ENCODE data around the gene PODXL. TPM values are rescaled to one million over a fixed set of nuclear protein-coding genes. Genes with fewer than 3 reads are reported as not detected.

PODXL gene
- total and polyA plus RNA-seq, 2 experiments from 2014 or later = 220 to 727 TPM

DNA sequence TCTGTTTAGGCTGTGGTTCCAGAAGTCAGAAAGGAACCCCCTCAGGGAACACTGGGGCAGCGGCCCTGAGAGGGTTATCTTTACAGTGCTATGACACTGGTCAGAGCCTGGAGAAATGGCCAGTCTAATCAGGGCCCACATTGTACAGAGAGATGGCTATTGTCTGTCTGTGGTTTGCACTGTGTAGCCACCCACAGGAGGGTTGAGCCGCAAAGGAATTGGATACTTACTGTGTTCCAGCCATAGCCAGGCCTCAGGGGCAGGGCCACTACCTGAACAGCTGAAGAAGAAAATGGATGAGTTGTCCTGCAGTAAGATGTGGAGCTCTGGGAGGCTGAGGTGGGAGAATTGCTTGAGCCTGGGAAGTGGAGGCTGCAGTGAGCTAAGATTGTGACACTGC, 47.5 kb upstream of the PODXL start:
- H3K4me1 ChIP-seq (ENCODE audit: insufficient read depth) = peaks cover 43% of the 10 kb centered on the region
- H3K4me3 ChIP-seq = peak overlapping the region; percentile 13; the same call in 1 of the 2 replicates
- H3K36me3 ChIP-seq (ENCODE audit: insufficient read depth) = no peaks in the 10 kb centered on the region
- Mint-ChIP-seq H3K9me3 (no peaks in the 10 kb centered on the region), H3K4me3 (peak overlapping the region; percentile 58; the same call in 2 of the 3 replicates), H3K27me3 (ENCODE audit: insufficient read depth, low read depth, poor library complexity) (peaks cover 13% of the 10 kb centered on the region), H3K36me3 (ENCODE audit: low read depth) (no peaks in the 10 kb centered on the region; the same call in 2 of the 3 replicates), H3K4me1 (peaks cover 67% of the 10 kb centered on the region), H3K27ac (peak overlapping the region; percentile 96)
- ATAC-seq (no peak), DNase-seq (ENCODE audit: low spot score) (no peak)
- no peak for TF ChIP-seq NANOG (IDR thresholded peaks at IDR 0.05; ENCODE audit: borderline replicate concordance)
- TF ChIP-seq, protein P1, sequence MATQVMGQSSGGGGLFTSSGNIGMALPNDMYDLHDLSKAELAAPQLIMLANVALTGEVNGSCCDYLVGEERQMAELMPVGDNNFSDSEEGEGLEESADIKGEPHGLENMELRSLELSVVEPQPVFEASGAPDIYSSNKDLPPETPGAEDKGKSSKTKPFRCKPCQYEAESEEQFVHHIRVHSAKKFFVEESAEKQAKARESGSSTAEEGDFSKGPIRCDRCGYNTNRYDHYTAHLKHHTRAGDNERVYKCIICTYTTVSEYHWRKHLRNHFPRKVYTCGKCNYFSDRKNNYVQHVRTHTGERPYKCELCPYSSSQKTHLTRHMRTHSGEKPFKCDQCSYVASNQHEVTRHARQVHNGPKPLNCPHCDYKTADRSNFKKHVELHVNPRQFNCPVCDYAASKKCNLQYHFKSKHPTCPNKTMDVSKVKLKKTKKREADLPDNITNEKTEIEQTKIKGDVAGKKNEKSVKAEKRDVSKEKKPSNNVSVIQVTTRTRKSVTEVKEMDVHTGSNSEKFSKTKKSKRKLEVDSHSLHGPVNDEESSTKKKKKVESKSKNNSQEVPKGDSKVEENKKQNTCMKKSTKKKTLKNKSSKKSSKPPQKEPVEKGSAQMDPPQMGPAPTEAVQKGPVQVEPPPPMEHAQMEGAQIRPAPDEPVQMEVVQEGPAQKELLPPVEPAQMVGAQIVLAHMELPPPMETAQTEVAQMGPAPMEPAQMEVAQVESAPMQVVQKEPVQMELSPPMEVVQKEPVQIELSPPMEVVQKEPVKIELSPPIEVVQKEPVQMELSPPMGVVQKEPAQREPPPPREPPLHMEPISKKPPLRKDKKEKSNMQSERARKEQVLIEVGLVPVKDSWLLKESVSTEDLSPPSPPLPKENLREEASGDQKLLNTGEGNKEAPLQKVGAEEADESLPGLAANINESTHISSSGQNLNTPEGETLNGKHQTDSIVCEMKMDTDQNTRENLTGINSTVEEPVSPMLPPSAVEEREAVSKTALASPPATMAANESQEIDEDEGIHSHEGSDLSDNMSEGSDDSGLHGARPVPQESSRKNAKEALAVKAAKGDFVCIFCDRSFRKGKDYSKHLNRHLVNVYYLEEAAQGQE (IDR thresholded peaks at IDR 0.05; ENCODE audit: unreplicated experiment) = no peak
- TF ChIP-seq, protein P2, sequence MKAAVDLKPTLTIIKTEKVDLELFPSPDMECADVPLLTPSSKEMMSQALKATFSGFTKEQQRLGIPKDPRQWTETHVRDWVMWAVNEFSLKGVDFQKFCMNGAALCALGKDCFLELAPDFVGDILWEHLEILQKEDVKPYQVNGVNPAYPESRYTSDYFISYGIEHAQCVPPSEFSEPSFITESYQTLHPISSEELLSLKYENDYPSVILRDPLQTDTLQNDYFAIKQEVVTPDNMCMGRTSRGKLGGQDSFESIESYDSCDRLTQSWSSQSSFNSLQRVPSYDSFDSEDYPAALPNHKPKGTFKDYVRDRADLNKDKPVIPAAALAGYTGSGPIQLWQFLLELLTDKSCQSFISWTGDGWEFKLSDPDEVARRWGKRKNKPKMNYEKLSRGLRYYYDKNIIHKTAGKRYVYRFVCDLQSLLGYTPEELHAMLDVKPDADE (IDR thresholded peaks at IDR 0.05) = no peak
- no peaks in the 10 kb centered on the region for H3K79me2 ChIP-seq (replicated peaks; ENCODE audit: insufficient read depth)
- H3K9me2 ChIP-seq (ENCODE audit: insufficient read depth) = no peaks in the 10 kb centered on the region
- peaks cover 14% of the 10 kb centered on the region; the same call in 1 of the 2 replicates for H3F3A ChIP-seq (replicated peaks; ENCODE audit: low read depth)
- H2AFZ ChIP-seq = no peak overlapping the region
- peak overlapping the region; percentile 100 for H3K27ac ChIP-seq (ENCODE audit: low read depth)
- peak overlapping the region; percentile 13 for H3K4me2 ChIP-seq
- H3K27me3 ChIP-seq (ENCODE audit: insufficient read depth) = no peaks in the 10 kb centered on the region
- no peaks in the 10 kb centered on the region for H4K20me1 ChIP-seq (replicated peaks; ENCODE audit: insufficient read depth)

DNA sequence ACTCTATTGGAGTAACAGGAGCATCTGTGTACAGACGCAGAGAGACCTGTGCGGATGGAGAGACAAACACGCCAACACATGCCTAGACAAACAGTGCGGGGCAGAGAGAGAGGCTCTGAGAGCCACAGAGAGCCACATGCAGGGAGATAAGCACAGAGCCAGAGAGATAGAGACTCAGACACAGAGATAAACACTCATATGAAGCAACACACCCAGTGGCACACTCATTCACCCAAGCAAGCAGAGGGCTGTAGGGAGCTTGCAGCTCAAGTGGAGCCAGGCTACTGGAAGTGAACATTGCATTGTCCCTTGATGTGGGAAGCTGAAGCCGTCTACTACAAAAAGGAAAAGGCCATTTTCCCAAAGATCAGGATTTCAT, 46.6 kb upstream of the PODXL start:
- Histone ChIP-seq H3K27me3 (ENCODE audit: insufficient read depth) (no peaks in the 10 kb centered on the region), H3K4me1 (ENCODE audit: insufficient read depth) (peaks cover 41% of the 10 kb centered on the region), H3K4me2 (no peak overlapping the region), H3F3A (replicated peaks; ENCODE audit: low read depth) (peaks cover 14% of the 10 kb centered on the region; the same call in 1 of the 2 replicates), H3K79me2 (replicated peaks; ENCODE audit: insufficient read depth) (no peaks in the 10 kb centered on the region), H3K4me3 (no peak overlapping the region), H3K36me3 (ENCODE audit: insufficient read depth) (no peaks in the 10 kb centered on the region), H3K27ac (ENCODE audit: low read depth) (peak overlapping the region; percentile 100), H4K20me1 (replicated peaks; ENCODE audit: insufficient read depth) (no peaks in the 10 kb centered on the region), H2AFZ (no peak overlapping the region), H3K9me2 (ENCODE audit: insufficient read depth) (no peaks in the 10 kb centered on the region)
- no peaks in the 10 kb centered on the region for H3K9me3 Mint-ChIP-seq
- peak overlapping the region; percentile 4; the same call in 1 of the 3 replicates for H3K4me3 Mint-ChIP-seq
- peaks cover 8% of the 10 kb centered on the region for H3K27me3 Mint-ChIP-seq (ENCODE audit: insufficient read depth, low read depth, poor library complexity)
- peak overlapping the region; percentile 96 for H3K27ac Mint-ChIP-seq
- H3K36me3 Mint-ChIP-seq (ENCODE audit: low read depth) = no peaks in the 10 kb centered on the region; the same call in 2 of the 3 replicates
- peaks cover 64% of the 10 kb centered on the region for H3K4me1 Mint-ChIP-seq
- no peak for ATAC-seq
- DNase-seq (ENCODE audit: low spot score) = no peak
- no peak for TF ChIP-seq NANOG (IDR thresholded peaks at IDR 0.05; ENCODE audit: borderline replicate concordance)
- TF ChIP-seq ZNF114 (CRISPR knock-in tag; IDR thresholded peaks at IDR 0.05) = no peak
- TF ChIP-seq, protein P3, sequence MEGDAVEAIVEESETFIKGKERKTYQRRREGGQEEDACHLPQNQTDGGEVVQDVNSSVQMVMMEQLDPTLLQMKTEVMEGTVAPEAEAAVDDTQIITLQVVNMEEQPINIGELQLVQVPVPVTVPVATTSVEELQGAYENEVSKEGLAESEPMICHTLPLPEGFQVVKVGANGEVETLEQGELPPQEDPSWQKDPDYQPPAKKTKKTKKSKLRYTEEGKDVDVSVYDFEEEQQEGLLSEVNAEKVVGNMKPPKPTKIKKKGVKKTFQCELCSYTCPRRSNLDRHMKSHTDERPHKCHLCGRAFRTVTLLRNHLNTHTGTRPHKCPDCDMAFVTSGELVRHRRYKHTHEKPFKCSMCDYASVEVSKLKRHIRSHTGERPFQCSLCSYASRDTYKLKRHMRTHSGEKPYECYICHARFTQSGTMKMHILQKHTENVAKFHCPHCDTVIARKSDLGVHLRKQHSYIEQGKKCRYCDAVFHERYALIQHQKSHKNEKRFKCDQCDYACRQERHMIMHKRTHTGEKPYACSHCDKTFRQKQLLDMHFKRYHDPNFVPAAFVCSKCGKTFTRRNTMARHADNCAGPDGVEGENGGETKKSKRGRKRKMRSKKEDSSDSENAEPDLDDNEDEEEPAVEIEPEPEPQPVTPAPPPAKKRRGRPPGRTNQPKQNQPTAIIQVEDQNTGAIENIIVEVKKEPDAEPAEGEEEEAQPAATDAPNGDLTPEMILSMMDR (conservative IDR thresholded peaks at IDR 0.05; ENCODE audit: low read depth in 2 of 2) = no peak
- TF ChIP-seq, protein P2 (IDR thresholded peaks at IDR 0.05) = no peak
- no peak for TF ChIP-seq EZH2phosphoT487 (IDR thresholded peaks at IDR 0.05; ENCODE audit: unreplicated experiment)
